Endothelial cell (in vitro differentiated cells): ENCODE data around the gene CDKAL1. TPM values are rescaled to one million over a fixed set of nuclear protein-coding genes. Genes with fewer than 3 reads are reported as not detected.
A peak's percentile ranks its signal among the peaks of the same experiment; 100 is the strongest.

ENCODE experiments used
- DNase-seq: peaks from one replicate; pipeline ENCODE4 v3.0.0; 2021; ENCODE audit warnings: low spot score
- H3K27ac Mint-ChIP-seq: one replicate; pipeline ENCODE4 v1.8.0; 2021; ENCODE audit warnings: mixed read lengths, inconsistent platforms; ENCODE audit not compliant: unreplicated experiment
- H3K27me3 Mint-ChIP-seq: one replicate; pipeline ENCODE4 v1.8.0; 2021; ENCODE audit warnings: mild to moderate bottlenecking, moderate library complexity, mixed read lengths, inconsistent platforms; ENCODE audit not compliant: unreplicated experiment
- H3K36me3 Mint-ChIP-seq: one replicate; pipeline ENCODE4 v1.8.0; 2021; ENCODE audit warnings: mild to moderate bottlenecking, low read depth, mixed read lengths, inconsistent platforms; ENCODE audit not compliant: unreplicated experiment
- H3K4me1 Mint-ChIP-seq: one replicate; pipeline ENCODE4 v1.8.0; 2021; ENCODE audit warnings: mild to moderate bottlenecking, mixed read lengths, inconsistent platforms; ENCODE audit not compliant: unreplicated experiment
- H3K4me3 Mint-ChIP-seq: one replicate; pipeline ENCODE4 v1.8.0; 2021; ENCODE audit warnings: mild to moderate bottlenecking, mixed read lengths, inconsistent platforms; ENCODE audit not compliant: unreplicated experiment
- H3K9me3 Mint-ChIP-seq: one replicate; pipeline ENCODE4 v1.8.0; 2021; ENCODE audit warnings: mixed read lengths, inconsistent platforms; ENCODE audit not compliant: unreplicated experiment
- total RNA-seq: library from RNA; stranded (reverse); fragmentation: NEBNext Ultra II Directional; extraction: Animal tissue kit (Norgen Biotek cat#: 25700); gene quantifications from one replicate; pipeline ENCODE4 v1.2.1, GENCODE V29; 2021; ENCODE audit not compliant: unreplicated experiment
- TF ChIP-seq, protein P1 (sequence below): fragments of 200-600 bp; sonication (generic); IDR thresholded peaks from one replicate; pipeline ENCODE4 v1.5.0; 2021; ENCODE audit warnings: antibody characterized with exemption; ENCODE audit not compliant: unreplicated experiment

The CDKAL1 gene
- total RNA-seq, 1 donor from 2014 or later: 43.9 TPM

DNA sequence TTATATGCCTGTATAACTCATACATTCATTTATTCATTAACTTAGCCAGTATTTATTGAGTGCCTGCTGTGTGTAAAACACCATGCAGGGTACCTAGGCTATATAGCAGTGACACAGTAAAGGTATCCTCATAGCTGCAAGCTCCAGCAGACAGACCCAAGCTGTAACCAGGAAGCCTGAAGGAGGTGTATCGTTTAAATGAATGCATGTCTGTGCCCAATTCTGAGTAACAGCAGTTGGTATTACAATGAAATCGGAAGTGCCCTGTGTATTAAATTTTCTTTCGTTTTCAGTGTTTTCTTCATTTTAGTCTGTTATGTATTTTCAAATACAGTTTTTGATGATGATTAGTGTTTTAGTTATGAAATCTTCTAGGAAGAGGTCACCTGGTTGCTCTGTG lies 573.5 kb downstream of the CDKAL1 start:
- H3K27me3 Mint-ChIP-seq: no peaks in the 10 kb centered on the region
- TF ChIP-seq, protein P1, sequence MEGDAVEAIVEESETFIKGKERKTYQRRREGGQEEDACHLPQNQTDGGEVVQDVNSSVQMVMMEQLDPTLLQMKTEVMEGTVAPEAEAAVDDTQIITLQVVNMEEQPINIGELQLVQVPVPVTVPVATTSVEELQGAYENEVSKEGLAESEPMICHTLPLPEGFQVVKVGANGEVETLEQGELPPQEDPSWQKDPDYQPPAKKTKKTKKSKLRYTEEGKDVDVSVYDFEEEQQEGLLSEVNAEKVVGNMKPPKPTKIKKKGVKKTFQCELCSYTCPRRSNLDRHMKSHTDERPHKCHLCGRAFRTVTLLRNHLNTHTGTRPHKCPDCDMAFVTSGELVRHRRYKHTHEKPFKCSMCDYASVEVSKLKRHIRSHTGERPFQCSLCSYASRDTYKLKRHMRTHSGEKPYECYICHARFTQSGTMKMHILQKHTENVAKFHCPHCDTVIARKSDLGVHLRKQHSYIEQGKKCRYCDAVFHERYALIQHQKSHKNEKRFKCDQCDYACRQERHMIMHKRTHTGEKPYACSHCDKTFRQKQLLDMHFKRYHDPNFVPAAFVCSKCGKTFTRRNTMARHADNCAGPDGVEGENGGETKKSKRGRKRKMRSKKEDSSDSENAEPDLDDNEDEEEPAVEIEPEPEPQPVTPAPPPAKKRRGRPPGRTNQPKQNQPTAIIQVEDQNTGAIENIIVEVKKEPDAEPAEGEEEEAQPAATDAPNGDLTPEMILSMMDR: no peak
- H3K36me3 Mint-ChIP-seq: no peaks in the 10 kb centered on the region
- H3K9me3 Mint-ChIP-seq: no peaks in the 10 kb centered on the region
- peaks cover 22% of the 10 kb centered on the region for H3K4me1 Mint-ChIP-seq
- no peak overlapping the region for H3K27ac Mint-ChIP-seq
- DNase-seq: no peak
- H3K4me3 Mint-ChIP-seq: no peak overlapping the region

GRCh38 chr6:21109391-21110178 lies 575.3 kb downstream of the CDKAL1 start:
- Mint-ChIP-seq H3K4me3 (no peak overlapping the region), H3K36me3 (no peaks in the 10 kb centered on the region), H3K27me3 (no peaks in the 10 kb centered on the region), H3K4me1 (peaks cover 22% of the 10 kb centered on the region), H3K27ac (peak overlapping the region; percentile 50), H3K9me3 (no peaks in the 10 kb centered on the region)
- TF ChIP-seq, protein P1: no peak
- no peak for DNase-seq

- TF ChIP-seq, protein P1: no peak
- Mint-ChIP-seq H3K9me3 (no peaks in the 10 kb centered on the region), H3K27me3 (no peaks in the 10 kb centered on the region), H3K4me3 (no peak overlapping the region), H3K4me1 (peaks cover 22% of the 10 kb centered on the region), H3K27ac (no peak overlapping the region), H3K36me3 (no peaks in the 10 kb centered on the region)
- DNase-seq: no peak
Observed at GRCh38 chr6:21110684-21111083, 576.4 kb downstream of the CDKAL1 start.

GRCh38 chr6:21111093-21111725 lies 577.0 kb downstream of the CDKAL1 start:
- no peaks in the 10 kb centered on the region for H3K27me3 Mint-ChIP-seq
- H3K27ac Mint-ChIP-seq: no peak overlapping the region
- DNase-seq: no peak
- TF ChIP-seq, protein P1: no peak
- H3K36me3 Mint-ChIP-seq: no peaks in the 10 kb centered on the region
- no peaks in the 10 kb centered on the region for H3K9me3 Mint-ChIP-seq
- peaks cover 22% of the 10 kb centered on the region for H3K4me1 Mint-ChIP-seq
- no peak overlapping the region for H3K4me3 Mint-ChIP-seq

DNA sequence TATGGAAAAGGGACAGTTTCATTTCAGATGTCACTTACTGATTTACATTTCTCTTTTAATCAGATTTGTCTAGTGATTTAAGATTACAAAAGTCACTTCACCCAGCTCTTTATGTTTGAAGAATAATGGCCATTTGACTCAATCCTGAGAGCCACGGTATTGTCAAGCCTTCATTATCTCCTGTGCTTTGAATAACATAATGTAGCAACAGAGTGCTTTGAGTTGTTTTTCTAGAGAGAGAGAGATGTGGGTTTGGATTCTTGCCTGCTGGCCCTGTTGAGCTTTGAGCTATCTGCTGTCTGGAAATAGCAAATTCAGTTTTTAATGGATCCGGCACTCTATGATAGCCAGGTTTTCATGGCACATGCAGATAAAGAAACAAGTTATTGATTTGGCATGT lies 580.9 kb downstream of the CDKAL1 start:
- H3K27ac Mint-ChIP-seq: no peak overlapping the region
- H3K36me3 Mint-ChIP-seq: no peaks in the 10 kb centered on the region
- H3K9me3 Mint-ChIP-seq: no peaks in the 10 kb centered on the region
- no peak overlapping the region for H3K4me3 Mint-ChIP-seq
- DNase-seq: no peak
- no peaks in the 10 kb centered on the region for H3K27me3 Mint-ChIP-seq
- peaks cover 13% of the 10 kb centered on the region for H3K4me1 Mint-ChIP-seq
- TF ChIP-seq, protein P1: no peak
